ENCODE measurements around the gene SPOPL. TPM values are rescaled to one million over a fixed set of nuclear protein-coding genes. Genes with fewer than 3 reads are reported as not detected.
A peak's percentile ranks its signal among the peaks of the same experiment; 100 is the strongest.

Gene SPOPL
- total RNA-seq, 1 experiment from 2014 or later = 6.0 TPM

DNA sequence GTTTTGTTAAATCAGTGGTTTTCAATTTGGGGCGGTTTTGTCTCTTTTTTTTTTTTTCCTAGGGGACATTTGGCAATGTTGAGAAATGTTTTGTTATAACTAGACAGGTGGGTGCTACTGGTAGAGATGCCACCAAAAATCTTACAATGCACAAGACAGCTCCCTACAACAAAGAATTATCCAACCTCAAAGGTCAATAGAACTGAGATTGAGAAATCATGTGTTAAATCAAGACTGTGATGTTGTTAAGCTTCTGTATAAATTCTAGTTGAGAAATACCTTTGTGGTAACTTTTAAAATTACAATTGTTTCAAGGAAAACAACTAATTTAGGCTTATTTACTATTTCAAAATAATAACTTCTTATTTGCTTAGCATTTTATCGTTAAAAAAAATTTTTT lies 9.4 kb upstream of the SPOPL start:
- in situ Hi-C loops (cut with HindIII; ENCODE audit: low sequenced_read_pairs) = no loop called here
- DNase-seq (ENCODE audit: low spot score) = no peak

DNA sequence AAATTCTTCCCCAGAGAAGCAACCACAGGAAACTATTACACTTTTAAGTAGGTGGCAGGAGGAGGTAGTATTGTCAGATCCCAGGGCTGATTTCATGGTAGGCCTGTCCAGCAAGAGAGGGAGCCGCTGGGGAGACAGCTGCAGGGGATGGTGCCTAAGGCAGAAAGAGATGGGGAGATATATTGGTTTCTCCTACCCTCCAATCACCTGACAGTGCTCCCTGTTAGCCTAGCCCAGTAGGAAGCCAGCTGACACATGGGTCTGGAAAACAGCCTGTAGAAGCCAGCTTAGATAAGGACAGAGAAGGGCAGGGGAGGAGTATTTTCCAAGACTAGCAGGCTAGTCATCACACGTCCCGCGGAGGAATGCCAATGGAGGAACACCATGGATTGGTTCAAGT lies 8.2 kb upstream of the SPOPL start:
- in situ Hi-C loops (cut with HindIII; ENCODE audit: low sequenced_read_pairs) = no loop called here
- DNase-seq (ENCODE audit: low spot score) = no peak

DNA sequence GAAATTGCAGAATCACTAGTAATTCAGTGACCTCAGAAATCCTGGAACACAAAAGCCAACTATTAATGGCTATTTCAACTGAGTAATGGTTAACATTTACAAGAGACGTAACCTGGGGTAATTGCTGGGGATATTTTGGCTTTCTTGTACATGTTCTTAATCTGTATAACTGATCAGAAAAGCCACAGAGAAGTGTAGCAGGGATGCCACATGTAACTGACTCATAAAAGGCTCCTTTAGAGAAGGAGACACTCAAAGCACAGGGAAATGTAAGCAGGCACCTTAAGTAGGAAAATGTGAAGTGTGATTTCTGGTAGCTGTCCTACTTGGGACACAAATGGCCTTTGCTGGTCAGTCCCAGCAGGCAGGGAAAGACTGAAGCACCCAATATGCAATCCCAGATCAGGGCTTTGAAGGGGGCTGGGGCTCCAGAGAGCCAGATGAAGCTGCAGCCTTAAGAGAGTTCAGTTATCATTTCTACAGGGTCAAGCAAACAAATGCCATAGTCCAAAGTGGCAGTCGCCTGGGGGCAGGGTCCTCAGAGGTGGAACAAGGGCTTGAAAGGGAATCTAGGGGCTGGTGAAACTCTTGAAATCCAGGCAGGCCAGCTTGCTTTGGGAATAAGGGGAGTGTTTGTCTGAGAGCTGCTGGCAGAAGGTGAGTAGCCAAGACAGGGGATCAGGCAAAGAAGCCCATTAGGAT lies 7.2 kb upstream of the SPOPL start:
- in situ Hi-C loops (cut with HindIII; ENCODE audit: low sequenced_read_pairs) = no loop called here
- no peak for DNase-seq (ENCODE audit: low spot score)

DNA sequence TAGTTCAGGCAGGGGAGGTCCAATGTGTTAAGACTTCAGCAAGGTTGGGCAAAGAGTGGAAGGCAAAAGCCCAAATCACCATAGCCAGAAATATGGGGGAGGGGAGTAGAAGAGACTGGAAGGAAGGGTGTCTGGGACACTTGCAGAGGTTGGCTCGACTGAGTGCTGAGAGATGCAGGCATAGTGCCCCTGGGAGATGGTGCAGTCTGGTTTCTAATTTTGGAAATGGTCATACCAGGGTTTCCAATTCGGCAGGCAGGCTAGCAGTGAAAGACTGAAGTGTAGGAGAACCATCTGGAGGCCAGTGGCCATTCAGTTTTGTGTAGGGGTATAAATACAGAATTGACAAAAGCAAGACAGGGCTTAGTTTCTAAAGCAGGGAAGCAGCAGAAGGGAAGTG lies 6.2 kb upstream of the SPOPL start:
- in situ Hi-C loops (cut with HindIII; ENCODE audit: low sequenced_read_pairs) = no loop called here
- DNase-seq (ENCODE audit: low spot score) = no peak

DNA sequence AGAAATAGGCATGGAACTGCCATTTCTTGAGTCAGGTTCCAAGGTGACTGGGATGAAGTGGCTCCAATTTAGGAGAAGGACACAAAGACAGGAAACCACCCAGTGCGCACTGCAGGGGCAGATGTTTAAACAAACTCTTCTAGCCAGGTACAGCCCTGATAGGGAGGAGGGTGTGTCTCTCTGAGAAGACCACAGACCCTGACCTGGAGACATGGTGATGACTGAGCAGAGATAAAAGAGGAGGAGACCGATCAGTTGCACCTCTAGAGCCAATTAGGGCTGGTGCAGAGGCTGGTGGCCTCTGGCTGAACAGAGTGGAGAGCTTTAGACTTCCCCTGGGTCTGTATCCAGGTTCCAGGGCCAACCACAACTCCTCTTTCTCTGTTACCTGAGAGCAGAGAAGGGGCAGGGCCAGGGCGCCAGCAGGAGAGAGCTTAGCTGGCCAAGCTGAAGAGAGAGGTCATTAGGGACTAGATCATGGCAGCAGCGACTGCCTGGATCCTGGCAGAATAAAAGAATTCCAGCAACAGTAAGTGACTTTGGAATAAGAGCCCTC lies 5.4 kb upstream of the SPOPL start:
- in situ Hi-C loops (cut with HindIII; ENCODE audit: low sequenced_read_pairs) = no loop called here
- no peak for DNase-seq (ENCODE audit: low spot score)

DNA sequence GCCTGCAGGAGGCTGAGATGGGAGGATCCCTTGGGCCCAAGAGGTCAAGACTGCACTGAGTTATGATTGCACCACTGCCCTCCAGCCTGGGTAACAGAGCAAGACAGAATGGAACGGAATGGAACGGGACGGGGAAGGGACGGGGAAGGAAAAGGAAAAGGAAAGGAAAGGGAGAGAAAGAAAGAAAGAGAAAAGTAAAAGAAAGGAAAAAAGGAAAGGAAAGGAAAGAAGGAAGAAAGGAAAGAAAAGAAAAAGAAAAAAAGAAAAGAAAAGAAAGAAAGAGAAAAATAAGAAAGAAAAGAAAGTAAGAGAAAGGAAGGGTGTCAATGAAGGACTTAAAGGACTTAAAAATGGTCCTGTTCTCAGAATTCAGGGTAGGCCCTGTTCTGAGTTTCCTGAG lies 4.3 kb upstream of the SPOPL start:
- DNase-seq (ENCODE audit: low spot score) = no peak
- in situ Hi-C loops (cut with HindIII; ENCODE audit: low sequenced_read_pairs) = no loop called here

DNA sequence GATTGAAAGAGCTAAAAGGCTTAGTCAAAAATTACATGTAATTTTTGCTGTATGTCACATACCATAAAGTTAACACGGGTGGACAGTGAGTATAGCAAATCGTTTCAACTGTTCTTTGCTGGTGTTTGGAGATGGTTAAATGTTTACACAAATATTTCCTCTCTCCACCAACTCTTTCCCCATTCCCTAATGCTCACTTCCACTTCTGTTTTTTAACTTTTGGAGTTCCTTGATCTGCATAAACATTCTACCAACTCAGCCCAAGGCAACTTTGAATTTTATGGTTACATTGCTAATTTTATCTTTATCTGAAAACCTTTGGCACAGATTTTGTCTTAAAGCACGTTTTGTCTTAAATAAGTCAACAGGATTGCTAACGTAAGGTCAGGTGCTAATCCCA lies 1.9 kb upstream of the SPOPL start:
- in situ Hi-C loops (cut with HindIII; ENCODE audit: low sequenced_read_pairs) = no loop called here
- DNase-seq (ENCODE audit: low spot score) = no peak

DNA sequence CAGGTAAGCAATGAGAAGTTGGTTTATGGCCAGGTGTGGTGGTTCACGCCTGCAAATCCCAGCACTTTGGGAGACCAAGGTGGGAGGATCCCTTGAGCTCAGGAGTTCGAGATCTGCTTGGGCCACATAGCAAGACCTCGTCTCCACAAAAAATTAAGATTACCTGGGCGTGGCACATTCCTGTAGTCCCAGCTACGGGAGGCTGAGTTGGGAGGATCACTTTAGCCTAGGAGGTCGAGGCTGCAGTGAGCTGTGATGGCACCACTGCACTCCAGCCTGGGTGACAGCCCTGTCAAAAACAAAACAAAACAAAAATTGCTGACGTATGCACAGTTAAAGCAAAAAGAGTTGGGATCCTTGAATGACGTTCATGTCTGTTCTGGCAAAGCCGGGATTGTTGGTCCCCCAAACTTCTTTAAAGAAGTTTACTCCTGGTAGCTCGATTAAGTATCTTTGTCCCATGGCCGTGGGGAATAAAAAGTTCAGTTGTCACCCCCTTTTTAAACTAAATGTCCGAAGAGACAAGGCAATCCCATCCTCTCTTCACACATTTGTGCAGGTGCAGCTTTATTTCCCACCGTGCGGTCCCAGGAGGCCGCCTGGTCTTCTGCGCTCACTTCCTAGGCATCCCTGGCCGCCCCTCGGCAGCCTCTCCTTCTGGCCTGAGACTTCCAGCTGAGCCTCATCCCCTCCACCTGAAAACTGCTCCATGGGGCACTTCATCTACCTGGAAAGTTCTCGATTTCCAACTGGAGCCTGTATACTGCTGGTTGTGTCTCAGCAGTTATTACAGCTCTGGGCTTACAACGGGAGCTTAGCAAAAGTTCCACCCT lies 762 bp upstream of the SPOPL start:
- in situ Hi-C loops (cut with HindIII; ENCODE audit: low sequenced_read_pairs) = no loop called here
- DNase-seq (ENCODE audit: low spot score) = no peak

DNA sequence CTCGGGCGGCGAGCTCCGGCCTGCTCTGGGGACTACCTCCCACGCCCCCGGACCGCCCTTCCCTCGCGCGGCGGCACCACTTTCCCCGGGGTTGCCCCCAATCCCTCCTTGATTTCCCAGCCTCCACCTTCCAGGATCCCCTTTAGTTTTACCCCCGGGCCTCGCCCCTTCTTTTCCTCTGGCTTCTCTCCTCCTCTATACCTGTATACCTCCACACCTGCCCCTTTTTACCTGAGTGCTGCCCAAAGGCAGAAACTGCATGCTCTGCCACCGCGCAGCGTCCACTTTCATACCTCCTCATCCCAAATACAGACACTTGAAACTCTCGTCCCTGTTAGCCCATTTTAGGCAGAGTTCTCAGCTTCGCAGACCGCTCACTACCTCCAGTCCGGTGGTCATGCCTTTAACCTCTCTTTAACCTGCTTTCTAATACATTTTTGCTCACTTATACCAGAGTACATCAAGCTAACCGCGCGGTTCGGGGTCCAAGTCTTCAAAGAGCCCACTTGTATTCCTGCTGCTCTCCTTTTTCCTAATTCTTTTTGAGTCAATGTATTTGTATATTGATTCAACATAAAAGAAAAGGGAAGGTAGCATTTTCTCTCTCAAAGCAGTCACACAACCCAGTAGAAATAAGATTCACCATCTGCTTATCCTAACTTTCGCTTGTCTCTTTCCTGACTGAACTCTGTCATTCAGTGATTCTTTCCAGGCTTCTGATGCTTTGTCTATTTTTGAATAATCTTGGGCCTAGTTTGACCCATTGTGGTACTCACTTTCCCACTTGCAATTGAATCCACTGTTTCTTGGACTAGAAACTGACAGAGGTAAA lies 901 bp downstream of the SPOPL start:
- in situ Hi-C loops (cut with HindIII; ENCODE audit: low sequenced_read_pairs) = no loop called here
- peak; percentile 66 for DNase-seq (ENCODE audit: low spot score)

DNA sequence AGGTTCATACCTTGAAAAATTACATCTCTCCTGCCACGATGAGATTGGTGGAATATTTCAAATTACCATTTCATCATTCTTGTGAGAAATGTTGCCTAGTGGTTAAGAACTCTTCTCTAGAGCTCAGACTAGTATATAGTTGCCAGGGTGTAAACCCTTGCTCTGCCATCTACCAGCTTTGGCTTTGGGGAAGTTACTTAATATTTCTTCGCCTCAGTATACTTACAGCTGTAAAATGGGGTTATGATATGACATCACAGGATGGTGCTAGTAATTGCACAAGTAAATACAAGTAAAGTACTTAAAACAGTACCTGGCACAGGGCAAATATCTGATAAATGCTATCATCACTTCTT lies 1.5 kb downstream of the SPOPL start:
- in situ Hi-C loops (cut with HindIII; ENCODE audit: low sequenced_read_pairs) = no loop called here
- no peak for DNase-seq (ENCODE audit: low spot score)

DNA sequence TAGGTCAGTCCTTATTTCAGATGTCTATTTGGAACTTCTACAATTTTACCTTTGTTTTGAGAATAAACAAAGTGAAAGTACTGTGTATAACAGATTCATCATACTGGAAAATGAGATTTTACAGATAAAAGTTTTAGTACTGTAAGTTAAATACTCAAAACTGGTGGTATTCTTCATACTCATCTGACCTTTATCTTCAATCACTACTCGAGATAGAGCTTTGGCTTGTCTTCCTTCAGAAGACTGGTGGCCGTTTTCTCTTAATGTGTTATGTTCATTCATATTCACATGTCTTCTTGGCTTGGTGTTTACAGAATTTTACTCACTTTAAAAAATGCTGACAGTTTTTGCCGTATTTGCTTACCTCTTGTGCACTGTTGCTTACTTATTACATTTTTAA lies 2.1 kb downstream of the SPOPL start:
- in situ Hi-C loops (cut with HindIII; ENCODE audit: low sequenced_read_pairs) = no loop called here

DNA sequence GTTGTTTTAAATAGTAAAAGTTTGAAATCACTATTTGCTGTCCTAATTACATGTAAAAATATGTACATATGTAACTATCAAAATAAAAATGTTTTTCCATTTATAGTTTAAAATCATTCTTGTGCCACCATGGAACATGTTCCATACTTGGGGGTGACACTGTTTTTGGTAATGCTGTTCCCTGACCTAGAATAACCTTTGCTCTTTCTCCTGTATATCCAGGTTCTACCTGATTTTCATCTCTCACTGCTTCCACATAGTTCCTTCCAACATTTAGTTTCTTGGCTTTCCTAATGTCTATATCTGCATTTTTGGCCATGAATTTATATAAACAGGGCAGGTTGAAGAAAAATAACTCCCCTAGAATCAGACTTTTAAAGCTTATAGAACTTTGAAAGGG lies 2.5 kb downstream of the SPOPL start:
- no peak for DNase-seq (ENCODE audit: low spot score)
- in situ Hi-C loops (cut with HindIII; ENCODE audit: low sequenced_read_pairs) = no loop called here

More for the DNA sequence above, 2.1 kb downstream of the SPOPL start:
- DNase-seq (ENCODE audit: low spot score) = peak; percentile 26

DNA sequence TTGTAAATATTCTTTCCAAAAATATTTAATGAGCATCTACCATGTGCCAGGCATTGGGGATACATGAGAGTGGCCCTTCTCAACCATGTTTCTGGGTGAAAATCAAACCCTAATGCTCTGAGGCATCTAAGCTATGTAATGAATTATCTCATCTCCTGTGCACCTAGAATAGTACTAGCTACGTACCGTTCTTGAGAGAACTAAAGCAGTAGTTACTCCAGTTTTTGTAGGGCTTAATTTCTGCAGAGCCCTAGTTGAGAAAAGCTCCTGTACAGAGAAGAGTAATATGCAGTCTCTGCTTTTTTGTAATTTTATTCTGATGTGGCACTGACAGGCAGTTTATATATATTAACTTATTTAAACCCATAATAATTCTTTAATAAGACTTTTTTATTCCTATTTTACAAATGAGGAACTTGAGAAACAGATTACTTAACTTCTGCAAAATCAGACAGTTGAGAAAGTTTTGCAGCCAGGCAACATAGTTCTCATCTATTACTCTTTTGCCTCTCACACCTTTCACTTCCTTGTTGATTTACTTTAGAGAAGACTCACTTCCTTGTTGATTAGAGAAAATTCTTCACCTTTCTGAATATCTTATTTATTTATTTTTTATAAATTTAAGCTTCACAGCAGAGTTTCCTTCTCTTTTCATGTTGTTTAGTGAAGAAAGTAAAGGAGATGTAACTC lies 3.1 kb downstream of the SPOPL start:
- in situ Hi-C loops (cut with HindIII; ENCODE audit: low sequenced_read_pairs) = no loop called here

DNA sequence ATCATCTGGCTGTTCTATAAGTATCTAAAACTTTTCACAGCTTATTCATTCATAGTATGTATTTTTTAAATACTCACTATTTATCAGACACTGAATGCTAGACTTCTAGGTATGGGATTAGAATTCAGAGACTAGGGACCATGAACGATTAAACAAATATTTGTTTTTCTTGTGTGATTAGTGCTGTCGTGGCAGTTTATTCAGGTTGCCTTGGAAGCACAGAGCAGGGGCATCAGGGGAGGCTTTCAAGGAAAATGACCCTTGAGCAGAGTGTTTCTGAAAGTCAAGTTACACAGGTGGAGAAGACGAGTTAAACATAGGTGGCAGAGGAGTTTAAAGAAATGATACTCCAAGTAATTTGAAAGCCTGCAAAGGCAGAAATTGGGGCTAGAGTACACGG lies 5.7 kb downstream of the SPOPL start:
- DNase-seq (ENCODE audit: low spot score) = no peak
- in situ Hi-C loops (cut with HindIII; ENCODE audit: low sequenced_read_pairs) = no loop called here

More for the DNA sequence above, 3.1 kb downstream of the SPOPL start:
- DNase-seq (ENCODE audit: low spot score) = no peak

DNA sequence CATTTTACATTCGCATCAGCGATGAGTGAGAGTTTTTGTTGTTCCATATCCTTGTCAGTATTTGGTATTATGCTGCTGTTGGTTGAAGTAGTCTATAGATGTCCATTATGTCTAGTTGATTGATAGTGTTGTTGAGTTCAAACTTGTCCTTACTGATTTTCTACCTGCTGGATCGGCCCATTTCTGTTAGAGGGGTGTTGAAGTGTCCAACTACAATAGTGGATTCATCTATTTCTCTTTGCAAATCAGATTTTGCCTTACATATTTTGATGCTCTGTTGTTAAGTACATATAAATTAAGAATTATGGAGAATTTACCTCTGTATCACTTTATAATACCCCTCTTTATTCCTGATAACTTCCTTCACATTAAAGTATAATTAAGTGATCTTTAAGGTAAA lies 8.7 kb downstream of the SPOPL start:
- in situ Hi-C loops (cut with HindIII; ENCODE audit: low sequenced_read_pairs) = no loop called here
- DNase-seq (ENCODE audit: low spot score) = no peak

DNA sequence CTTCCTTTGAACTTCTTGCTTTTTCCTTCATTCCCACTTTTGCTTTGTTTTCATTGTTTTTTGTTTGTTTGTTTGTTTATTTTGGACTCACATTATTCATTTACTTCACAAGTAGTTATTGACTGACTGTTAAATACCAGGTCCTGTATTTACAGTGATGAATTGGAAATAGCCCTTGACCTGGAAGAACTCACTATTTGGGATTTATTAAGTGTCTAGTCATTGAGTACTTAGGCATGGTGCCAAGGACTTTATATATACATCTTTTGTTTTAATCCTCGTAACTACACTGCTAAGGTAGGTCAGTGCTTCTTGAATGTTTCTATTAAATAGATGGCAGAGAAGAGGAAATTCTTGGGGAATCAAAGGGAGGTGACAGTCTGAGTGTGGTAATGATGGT lies 11.1 kb downstream of the SPOPL start:
- in situ Hi-C loops (cut with HindIII; ENCODE audit: low sequenced_read_pairs) = no loop called here
- DNase-seq (ENCODE audit: low spot score) = no peak

DNA sequence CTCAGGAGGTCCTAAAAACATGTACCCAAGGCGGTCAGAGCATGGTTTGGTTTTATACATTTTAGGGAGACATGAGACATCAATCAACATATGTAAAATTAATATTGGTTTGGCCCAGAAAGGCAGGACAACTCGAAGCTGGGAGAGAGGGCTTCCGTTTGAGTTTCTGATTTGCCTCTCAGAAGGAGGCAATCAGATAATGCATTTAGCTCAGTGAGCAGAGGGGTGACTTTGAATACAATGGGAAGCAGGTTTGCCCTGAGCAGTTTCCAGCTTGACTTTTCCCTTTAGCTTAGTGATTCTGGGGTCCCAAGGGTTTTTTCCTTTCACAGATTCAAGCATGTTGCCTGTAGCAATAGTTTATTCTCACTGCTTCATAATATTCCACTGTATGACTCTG lies 12.6 kb downstream of the SPOPL start:
- in situ Hi-C loops (cut with HindIII; ENCODE audit: low sequenced_read_pairs) = no loop called here
- DNase-seq (ENCODE audit: low spot score) = no peak

DNA sequence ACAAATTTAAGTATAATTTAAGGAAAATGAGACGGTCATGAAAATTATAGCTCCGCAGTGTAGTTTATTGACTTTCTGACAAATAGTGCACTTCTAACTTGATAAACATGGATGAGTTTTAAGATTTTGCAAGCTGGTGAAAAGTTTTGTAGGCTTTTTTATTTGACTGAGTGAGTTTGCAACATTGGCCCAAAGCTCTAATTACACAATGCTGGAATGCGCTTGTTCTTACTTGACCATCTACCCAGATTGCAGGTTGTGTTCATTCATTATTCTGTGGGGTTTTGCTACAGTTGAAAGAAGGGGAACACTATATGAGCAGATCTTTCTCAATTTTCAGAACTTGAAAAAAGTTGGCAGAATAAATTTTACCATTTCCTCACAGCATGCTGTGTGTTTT lies 13.5 kb downstream of the SPOPL start:
- DNase-seq (ENCODE audit: low spot score) = no peak
- in situ Hi-C loops (cut with HindIII; ENCODE audit: low sequenced_read_pairs) = no loop called here

DNA sequence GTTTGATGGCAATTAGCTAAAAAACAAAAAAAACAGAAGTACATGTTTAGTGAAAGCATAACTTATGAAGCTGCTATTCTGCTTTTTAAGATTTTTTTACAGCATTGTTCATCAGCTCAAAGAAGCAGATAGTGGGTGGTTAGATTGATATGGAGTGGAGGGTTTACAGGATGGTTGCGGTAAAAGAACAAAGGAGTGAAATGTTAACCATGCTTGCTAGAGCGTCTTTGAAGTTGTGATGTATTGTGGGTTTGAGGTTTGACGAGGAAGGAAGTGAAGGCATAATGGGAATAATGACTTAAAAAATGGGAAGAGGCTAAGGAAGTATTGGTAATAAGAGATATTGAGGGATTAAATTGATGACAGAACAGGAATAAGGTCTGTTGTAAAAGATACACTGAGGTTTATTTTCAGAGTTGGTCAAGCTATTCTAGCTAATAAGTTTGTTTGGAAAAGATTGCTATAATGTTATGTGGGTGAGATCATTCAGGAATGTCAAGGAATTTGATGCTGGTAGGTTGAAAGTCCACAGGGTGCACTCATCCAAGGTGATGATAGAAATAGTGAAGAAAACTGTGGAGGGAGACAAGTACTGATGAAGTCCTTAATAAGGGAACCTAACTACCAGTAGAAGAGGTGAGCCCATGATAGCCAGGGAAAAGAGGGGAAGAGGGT lies 14.6 kb downstream of the SPOPL start:
- in situ Hi-C loops (cut with HindIII; ENCODE audit: low sequenced_read_pairs) = no loop called here
- DNase-seq (ENCODE audit: low spot score) = no peak
